ENCODE results near the gene GC.

DNA sequence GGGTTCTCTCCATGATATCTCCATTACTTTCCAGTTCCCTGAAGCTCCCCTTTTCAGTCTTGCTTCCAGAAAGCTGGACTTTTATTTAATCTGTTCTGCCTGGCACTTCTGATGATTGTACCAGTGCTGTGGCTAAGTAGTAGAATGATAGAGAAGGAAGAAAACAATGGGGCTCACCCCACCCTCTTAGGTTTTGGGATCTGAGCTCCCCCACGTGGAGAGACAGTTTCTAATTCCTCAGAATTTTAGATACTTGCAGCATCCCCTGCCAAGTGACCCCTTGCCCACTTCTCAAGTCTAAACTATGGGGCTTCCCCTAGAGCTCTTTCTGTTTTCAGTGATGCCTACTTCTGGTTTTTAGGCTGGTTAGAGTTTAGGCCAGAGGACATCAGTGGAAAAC is 73.9 kb downstream of the GC start:
- TF ChIP-seq POLR2AphosphoS5 (IDR thresholded peaks at IDR 0.05) (no peak), POLR2A (IDR thresholded peaks at IDR 0.05) (no peak), EP300 (IDR thresholded peaks at IDR 0.05) (no peak)
- TF ChIP-seq, protein P1, sequence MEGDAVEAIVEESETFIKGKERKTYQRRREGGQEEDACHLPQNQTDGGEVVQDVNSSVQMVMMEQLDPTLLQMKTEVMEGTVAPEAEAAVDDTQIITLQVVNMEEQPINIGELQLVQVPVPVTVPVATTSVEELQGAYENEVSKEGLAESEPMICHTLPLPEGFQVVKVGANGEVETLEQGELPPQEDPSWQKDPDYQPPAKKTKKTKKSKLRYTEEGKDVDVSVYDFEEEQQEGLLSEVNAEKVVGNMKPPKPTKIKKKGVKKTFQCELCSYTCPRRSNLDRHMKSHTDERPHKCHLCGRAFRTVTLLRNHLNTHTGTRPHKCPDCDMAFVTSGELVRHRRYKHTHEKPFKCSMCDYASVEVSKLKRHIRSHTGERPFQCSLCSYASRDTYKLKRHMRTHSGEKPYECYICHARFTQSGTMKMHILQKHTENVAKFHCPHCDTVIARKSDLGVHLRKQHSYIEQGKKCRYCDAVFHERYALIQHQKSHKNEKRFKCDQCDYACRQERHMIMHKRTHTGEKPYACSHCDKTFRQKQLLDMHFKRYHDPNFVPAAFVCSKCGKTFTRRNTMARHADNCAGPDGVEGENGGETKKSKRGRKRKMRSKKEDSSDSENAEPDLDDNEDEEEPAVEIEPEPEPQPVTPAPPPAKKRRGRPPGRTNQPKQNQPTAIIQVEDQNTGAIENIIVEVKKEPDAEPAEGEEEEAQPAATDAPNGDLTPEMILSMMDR (IDR thresholded peaks at IDR 0.05): no peak
